Omental fat pad (tissue), 4 donors: ENCODE measurements around the gene ADAM19. TPM values are rescaled to one million over a fixed set of nuclear protein-coding genes. Genes with fewer than 3 reads are reported as not detected.

Experiments
- ATAC-seq: fragments of 150-250 bp; one replicate; pipeline ENCODE4 v1.9.1; 2016; ENCODE audit warnings: mild to moderate bottlenecking, moderate library complexity; ENCODE audit not compliant: low FRiP score
- DNase-seq: peaks from one replicate; pipeline ENCODE4 v3.0.0-alpha.2; 2019; ENCODE audit warnings: low spot score
- CTCF ChIP-seq, 3 donors: fragments of 450-650 bp; IDR thresholded peaks; one replicate each; pipeline ENCODE4 v1.5.1; 2016 to 2017; ENCODE audit warnings: antibody characterized with exemption in 3 of 3, mild to moderate bottlenecking in 3 of 3, moderate library complexity in 2 of 3
- total RNA-seq, 4 donors: library from RNA; depleted of rRNA; stranded (reverse); fragments of >200 nt; gene quantifications; one replicate each; pipeline ENCODE4 v1.1.0, GENCODE V29; 2016

ADAM19 gene
- total RNA-seq, 4 donors from 2014 or later = 2.1 to 18.0 (median 9.1) TPM

GRCh38 chr5:157497875-157498611 is 77.5 kb downstream of the ADAM19 start:
- no peak for TF ChIP-seq CTCF (IDR thresholded peaks at IDR 0.05)
- DNase-seq (no peak), ATAC-seq (no peak)

- no peak for ATAC-seq
- no peak for DNase-seq
Observed at GRCh38 chr5:157496864-157497263, 78.7 kb downstream of the ADAM19 start.

GRCh38 chr5:157494178-157494832 is 81.3 kb downstream of the ADAM19 start:
- no peak for TF ChIP-seq CTCF (IDR thresholded peaks at IDR 0.05)
- no peak for ATAC-seq
- no peak for DNase-seq

More at GRCh38 chr5:157496864-157497263, 78.7 kb downstream of the ADAM19 start:
- no peak for TF ChIP-seq CTCF (IDR thresholded peaks at IDR 0.05)

GRCh38 chr5:157492886-157493285 is 82.7 kb downstream of the ADAM19 start:
- no peak for ATAC-seq

GRCh38 chr5:157491471-157491995 is 84.0 kb downstream of the ADAM19 start:
- TF ChIP-seq CTCF (IDR thresholded peaks at IDR 0.05) = no peak
- DNase-seq (no peak), ATAC-seq (no peak)

More at GRCh38 chr5:157492886-157493285, 82.7 kb downstream of the ADAM19 start:
- no peak for TF ChIP-seq CTCF (IDR thresholded peaks at IDR 0.05)
- DNase-seq = no peak

GRCh38 chr5:157487358-157487757 is 88.2 kb downstream of the ADAM19 start:
- TF ChIP-seq CTCF (IDR thresholded peaks at IDR 0.05) = no peak
- no peak for ATAC-seq

More at GRCh38 chr5:157487358-157487757, 88.2 kb downstream of the ADAM19 start:
- DNase-seq = no peak
